A549 (cell line): Measurements from ENCODE around the gene SART3. TPM values are rescaled to one million over a fixed set of nuclear protein-coding genes. Genes with fewer than 3 reads are reported as not detected.
A peak's percentile ranks its signal among the peaks of the same experiment; 100 is the strongest.

ENCODE experiments used
- ATAC-seq, 2 experiments: fragments of 200-7000 bp in 1 of 2; fragments of >200 bp in 1 of 2; cut with Nextera tagmentation in 1 of 2; cut with Tn5 transposase in 1 of 2; 3 replicates each; pipeline versions ENCODE4 v1.8.0 to v1.9.1; 2018 to 2020; ENCODE audit warnings: mild to moderate bottlenecking in 1 of 2, moderate library complexity in 1 of 2
- CTCF ChIA-PET: fragments of 300-600 bp; sonication (Branson Sonifier 250); formaldehyde crosslinking; extraction: SDS; loops from one replicate; lab custom pipeline; 2021; ENCODE audit warnings: antibody characterized with exemption, inconsistent platforms; lab: Yijun Ruan, JAX
- POLR2A ChIA-PET: fragments of 350-600 bp; formaldehyde crosslinking; extraction: SDS; loops from one replicate; lab custom pipeline; 2021; ENCODE audit warnings: antibody characterized with exemption, inconsistent platforms; lab: Yijun Ruan, JAX
- DNase-seq, 2 experiments: peaks; one replicate each; pipeline versions ENCODE4 v3.0.0 to v3.0.0-alpha.2; 2011 to 2016; ENCODE audit warnings: low read depth in 1 of 2, low spot score in 1 of 2
- FAIRE-seq: peaks from 2 replicates; lab custom pipeline; 2011; peaks lifted over from hg19 to GRCh38; lab: Jason Lieb, UNC
- H3K27ac ChIP-seq, 2 experiments: fragments of >200 bp; sonication (Bioruptor Twin); formaldehyde crosslinking; 3 replicates each; pipeline ENCODE4 v1.5.1; 2016 to 2017
- H3K4me1 ChIP-seq: fragments of >200 bp; sonication (Bioruptor Twin); formaldehyde crosslinking; 3 replicates; pipeline ENCODE4 v1.6.1; 2016
- H3K4me2 ChIP-seq: fragments of >200 bp; sonication (Bioruptor Twin); formaldehyde crosslinking; 3 replicates; pipeline ENCODE4 v1.6.1; 2016
- H3K4me3 ChIP-seq: fragments of >200 bp; sonication (Bioruptor Twin); formaldehyde crosslinking; 3 replicates; pipeline ENCODE4 v1.5.1; 2016
- H3K9me3 ChIP-seq: fragments of >200 bp; sonication (Bioruptor Twin); formaldehyde crosslinking; 3 replicates; pipeline ENCODE4 v1.6.1; 2016
- ATOH8 ChIP-seq: fragments of 250-450 bp; sonication (Bioruptor Pico); IDR thresholded peaks from 2 replicates; pipeline ENCODE4 v1.5.0; 2020; ENCODE audit warnings: low read depth, mild to moderate bottlenecking, moderate library complexity
- BHLHE40 ChIP-seq: IDR thresholded peaks from 2 replicates; pipeline ENCODE4 v1.6.1; 2012; ENCODE audit warnings: low read depth, low read length, inconsistent platforms
- CEBPB ChIP-seq, 2 experiments: fragments of >200 bp in 1 of 2; sonication (Bioruptor Twin) in 1 of 2; formaldehyde crosslinking in 1 of 2; IDR thresholded peaks; 2 replicates each; pipeline ENCODE4 v1.6.1; 2012 to 2016
- CHD2 ChIP-seq: fragments of 150-350 bp; IDR thresholded peaks from 2 replicates; pipeline ENCODE4 v1.6.1; 2014; ENCODE audit warnings: low read length; ENCODE audit not compliant: partially characterized antibody
- EHMT2 ChIP-seq: fragments of 200-600 bp; sonication (generic); IDR thresholded peaks from 2 replicates; pipeline ENCODE4 v1.6.1; 2016; ENCODE audit warnings: antibody characterized with exemption, low read depth, mild to moderate bottlenecking, moderate library complexity
- ESRRA ChIP-seq: fragments of 150-350 bp; IDR thresholded peaks from 2 replicates; pipeline ENCODE4 v1.6.1; 2014; ENCODE audit warnings: mild to moderate bottlenecking, low read length, borderline replicate concordance
- GATA3 ChIP-seq: IDR thresholded peaks from 2 replicates; pipeline ENCODE4 v1.6.1; 2012; ENCODE audit warnings: borderline replicate concordance
- HDAC2 ChIP-seq: fragments of 200-600 bp; sonication (generic); IDR thresholded peaks from 2 replicates; pipeline ENCODE4 v1.6.1; 2016
- HES2 ChIP-seq: fragments of >200 bp; sonication (Bioruptor Twin); formaldehyde crosslinking; IDR thresholded peaks from 2 replicates; pipeline ENCODE4 v1.6.1; 2016
- HEYL ChIP-seq: fragments of 250-450 bp; sonication (Bioruptor Pico); IDR thresholded peaks from 2 replicates; pipeline ENCODE4 v1.8.0; 2021; ENCODE audit warnings: mild to moderate bottlenecking, moderate library complexity
- HMGXB4 ChIP-seq: fragments of 250-450 bp; sonication (Bioruptor Pico); IDR thresholded peaks from 2 replicates; pipeline ENCODE4 v1.5.0; 2021; ENCODE audit warnings: mild to moderate bottlenecking, moderate library complexity, borderline replicate concordance
- HOXB13 ChIP-seq: fragments of 250-450 bp; sonication (Bioruptor Pico); IDR thresholded peaks from 2 replicates; pipeline ENCODE4 v1.5.0; 2020; ENCODE audit warnings: low read depth, mild to moderate bottlenecking, moderate library complexity
- HOXB5 ChIP-seq: fragments of 250-450 bp; sonication (Bioruptor Pico); IDR thresholded peaks from 2 replicates; pipeline ENCODE4 v1.5.0; 2020; ENCODE audit warnings: mild to moderate bottlenecking, moderate library complexity
- JUNB ChIP-seq: fragments of >200 bp; sonication (Bioruptor Twin); formaldehyde crosslinking; IDR thresholded peaks from 2 replicates; pipeline ENCODE4 v1.6.1; 2016
- KDM1A ChIP-seq: fragments of 200-600 bp; sonication (generic); IDR thresholded peaks from 2 replicates; pipeline ENCODE4 v1.6.1; 2016; ENCODE audit warnings: low read depth, mild to moderate bottlenecking
- MAZ ChIP-seq: fragments of 150-350 bp; IDR thresholded peaks from 2 replicates; pipeline ENCODE4 v1.6.1; 2014; ENCODE audit warnings: antibody characterized with exemption, low read depth, low read length, borderline replicate concordance
- NFE2L2 ChIP-seq: fragments of 150-350 bp; conservative IDR thresholded peaks from 2 replicates; pipeline ENCODE4 v1.6.1; 2014; ENCODE audit warnings: low read length
- NPAS2 ChIP-seq: fragments of 250-450 bp; sonication (Bioruptor Pico); IDR thresholded peaks from 2 replicates; pipeline ENCODE4 v1.8.0; 2022; ENCODE audit warnings: mild to moderate bottlenecking, moderate library complexity, borderline replicate concordance
- PBX3 ChIP-seq: IDR thresholded peaks from 2 replicates; pipeline ENCODE4 v1.6.1; 2012
- PHF8 ChIP-seq: fragments of 200-600 bp; sonication (generic); IDR thresholded peaks from 2 replicates; pipeline ENCODE4 v1.6.1; 2016; ENCODE audit warnings: low read depth, mild to moderate bottlenecking, antibody characterized with exemption, moderate library complexity, borderline replicate concordance
- RAD21 ChIP-seq, 2 experiments: fragments of >200 bp in 1 of 2; sonication (Bioruptor Twin) in 1 of 2; formaldehyde crosslinking in 1 of 2; IDR thresholded peaks in 1 of 2; conservative IDR thresholded peaks in 1 of 2; 2 replicates in 1 of 2; 3 replicates in 1 of 2; pipeline ENCODE4 v1.6.1; 2012 to 2018; ENCODE audit warnings: inconsistent platforms in 1 of 2
- RNF2 ChIP-seq: fragments of 200-600 bp; sonication (generic); IDR thresholded peaks from 2 replicates; pipeline ENCODE4 v1.6.1; 2016; ENCODE audit warnings: low read depth, mild to moderate bottlenecking, antibody characterized with exemption, moderate library complexity, borderline replicate concordance
- SMC3 ChIP-seq: fragments of >200 bp; sonication (Bioruptor Twin); formaldehyde crosslinking; IDR thresholded peaks from 3 replicates; pipeline ENCODE4 v1.6.1; 2018; ENCODE audit warnings: inconsistent platforms
- SREBF2 ChIP-seq: fragments of 450-650 bp; IDR thresholded peaks from 2 replicates; pipeline ENCODE4 v1.6.1; 2014; ENCODE audit warnings: mild to moderate bottlenecking, moderate library complexity
- TP53 ChIP-seq: fragments of 250-450 bp; sonication (Bioruptor Pico); IDR thresholded peaks from 2 replicates; pipeline ENCODE4 v1.5.0; 2021; ENCODE audit warnings: mild to moderate bottlenecking, moderate library complexity
- ZNF302 ChIP-seq: fragments of 250-450 bp; sonication (Bioruptor Pico); IDR thresholded peaks from 2 replicates; pipeline ENCODE4 v1.9.0; 2021; ENCODE audit warnings: inconsistent platforms, mild to moderate bottlenecking, moderate library complexity
- WGBS: methylation state at CpG from one replicate; pipeline ENCODE4 v1.1.6; 2017; ENCODE audit errors: missing lambda C conversion rate; 5-methylcytosine and 5-hydroxymethylcytosine counted together
- polyA plus RNA-seq, 4 experiments: library from polyadenylated mRNA; depleted of rRNA in 3 of 4; stranded (reverse); fragments of >200 nt; fragmentation: RNase III in 1 of 4; extraction: RNeasy Plus Mini Kit Qiagen cat#74134 plus additional on column Dnase treatment in 1 of 4; gene quantifications; 2 replicates in 3 of 4; 3 replicates in 1 of 4; pipeline ENCODE4 v1.2.3, GENCODE V29; 2011 to 2017
- TF ChIP-seq, protein P1 (sequence below): fragments of 150-350 bp; IDR thresholded peaks from 2 replicates; pipeline ENCODE4 v1.6.1; 2014; ENCODE audit warnings: low read depth, mild to moderate bottlenecking, low read length
- TF ChIP-seq, protein P2 (sequence below): fragments of 200-600 bp; sonication (generic); IDR thresholded peaks from 2 replicates; pipeline ENCODE4 v1.6.1; 2016; ENCODE audit warnings: antibody characterized with exemption, mild to moderate bottlenecking, moderate library complexity

SART3 gene
- polyA plus RNA-seq, 2 of the 4 experiments (the other 2 are of a cell fraction) = 52.7 to 77.2 TPM

GRCh38 chr12:108582978-108583770, 22.2 kb upstream of the SART3 start:
- WGBS = 74% methylated on average over 10 of the region's 10 CpGs
- ChIA-PET CTCF (interaction anchor here (1.4 to 3.4 kb wide), 5 partner anchors 12 to 221 kb away, joined by 3 to 17 read pairs (median 4); no protein-coding TSS in a partner anchor), POLR2A (no interaction called here)
- no peak overlapping the region for H3K4me2 ChIP-seq
- no peak overlapping the region for H3K27ac ChIP-seq
- no peak overlapping the region for H3K4me3 ChIP-seq
- no peak for DNase-seq
- no peaks in the 10 kb centered on the region for H3K9me3 ChIP-seq
- no peak for TF ChIP-seq EHMT2
- no peak for TF ChIP-seq SREBF2
- TF ChIP-seq JUNB = no peak
- TF ChIP-seq GATA3 = no peak
- no peak for TF ChIP-seq HEYL (CRISPR knock-in tag)
- TF ChIP-seq TP53 = no peak
- no peak for TF ChIP-seq CHD2
- TF ChIP-seq CEBPB (IDR thresholded peaks at IDR 0.05) = no peak
- TF ChIP-seq SMC3 = no peak
- TF ChIP-seq PHF8 = no peak
- no peak for TF ChIP-seq PBX3
- TF ChIP-seq HDAC2 = no peak
- TF ChIP-seq NFE2L2 = no peak
- TF ChIP-seq ZNF302 (CRISPR knock-in tag) = no peak
- no peak for TF ChIP-seq ESRRA
- no peak for TF ChIP-seq HOXB13 (CRISPR knock-in tag)
- no peak for TF ChIP-seq MAZ
- no peak for TF ChIP-seq NPAS2 (CRISPR knock-in tag)
- FAIRE-seq = no peak
- peak; percentile 11 to 17; a peak in 1 of 6 replicates for ATAC-seq
- H3K4me1 ChIP-seq = no peaks in the 10 kb centered on the region

- CTCF ChIA-PET = interaction anchor here (1.4 to 3.4 kb wide), 4 partner anchors 12 to 222 kb away, joined by 4 to 17 read pairs (median 8); no protein-coding TSS in a partner anchor
- 46% methylated on average over 9 of the region's 9 CpGs for WGBS
- Histone ChIP-seq H3K4me2 (no peak overlapping the region), H3K9me3 (no peaks in the 10 kb centered on the region), H3K4me1 (no peaks in the 10 kb centered on the region), H3K4me3 (no peak overlapping the region), H3K27ac (no peak overlapping the region)
- DNase-seq = no peak
- ATAC-seq = no peak
- TF ChIP-seq HES2 = no peak
- no peak for TF ChIP-seq KDM1A
- TF ChIP-seq TP53 = no peak
- no peak for TF ChIP-seq BHLHE40
- TF ChIP-seq, protein P1, sequence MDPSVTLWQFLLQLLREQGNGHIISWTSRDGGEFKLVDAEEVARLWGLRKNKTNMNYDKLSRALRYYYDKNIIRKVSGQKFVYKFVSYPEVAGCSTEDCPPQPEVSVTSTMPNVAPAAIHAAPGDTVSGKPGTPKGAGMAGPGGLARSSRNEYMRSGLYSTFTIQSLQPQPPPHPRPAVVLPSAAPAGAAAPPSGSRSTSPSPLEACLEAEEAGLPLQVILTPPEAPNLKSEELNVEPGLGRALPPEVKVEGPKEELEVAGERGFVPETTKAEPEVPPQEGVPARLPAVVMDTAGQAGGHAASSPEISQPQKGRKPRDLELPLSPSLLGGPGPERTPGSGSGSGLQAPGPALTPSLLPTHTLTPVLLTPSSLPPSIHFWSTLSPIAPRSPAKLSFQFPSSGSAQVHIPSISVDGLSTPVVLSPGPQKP = no peak
- TF ChIP-seq SMC3 = no peak
- no peak for TF ChIP-seq HMGXB4
- no peak for TF ChIP-seq RAD21 (conservative IDR thresholded peaks at IDR 0.05 in 1 of 2, IDR thresholded peaks at IDR 0.05 in 1 of 2)
- no peak for TF ChIP-seq RNF2
- no peak for TF ChIP-seq HOXB5
- no peak for TF ChIP-seq ATOH8 (CRISPR knock-in tag)
- TF ChIP-seq, protein P2, sequence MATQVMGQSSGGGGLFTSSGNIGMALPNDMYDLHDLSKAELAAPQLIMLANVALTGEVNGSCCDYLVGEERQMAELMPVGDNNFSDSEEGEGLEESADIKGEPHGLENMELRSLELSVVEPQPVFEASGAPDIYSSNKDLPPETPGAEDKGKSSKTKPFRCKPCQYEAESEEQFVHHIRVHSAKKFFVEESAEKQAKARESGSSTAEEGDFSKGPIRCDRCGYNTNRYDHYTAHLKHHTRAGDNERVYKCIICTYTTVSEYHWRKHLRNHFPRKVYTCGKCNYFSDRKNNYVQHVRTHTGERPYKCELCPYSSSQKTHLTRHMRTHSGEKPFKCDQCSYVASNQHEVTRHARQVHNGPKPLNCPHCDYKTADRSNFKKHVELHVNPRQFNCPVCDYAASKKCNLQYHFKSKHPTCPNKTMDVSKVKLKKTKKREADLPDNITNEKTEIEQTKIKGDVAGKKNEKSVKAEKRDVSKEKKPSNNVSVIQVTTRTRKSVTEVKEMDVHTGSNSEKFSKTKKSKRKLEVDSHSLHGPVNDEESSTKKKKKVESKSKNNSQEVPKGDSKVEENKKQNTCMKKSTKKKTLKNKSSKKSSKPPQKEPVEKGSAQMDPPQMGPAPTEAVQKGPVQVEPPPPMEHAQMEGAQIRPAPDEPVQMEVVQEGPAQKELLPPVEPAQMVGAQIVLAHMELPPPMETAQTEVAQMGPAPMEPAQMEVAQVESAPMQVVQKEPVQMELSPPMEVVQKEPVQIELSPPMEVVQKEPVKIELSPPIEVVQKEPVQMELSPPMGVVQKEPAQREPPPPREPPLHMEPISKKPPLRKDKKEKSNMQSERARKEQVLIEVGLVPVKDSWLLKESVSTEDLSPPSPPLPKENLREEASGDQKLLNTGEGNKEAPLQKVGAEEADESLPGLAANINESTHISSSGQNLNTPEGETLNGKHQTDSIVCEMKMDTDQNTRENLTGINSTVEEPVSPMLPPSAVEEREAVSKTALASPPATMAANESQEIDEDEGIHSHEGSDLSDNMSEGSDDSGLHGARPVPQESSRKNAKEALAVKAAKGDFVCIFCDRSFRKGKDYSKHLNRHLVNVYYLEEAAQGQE = no peak
- TF ChIP-seq HEYL (CRISPR knock-in tag) = no peak
- FAIRE-seq = no peak
- POLR2A ChIA-PET = no interaction called here
These were observed 21.5 kb upstream of the SART3 start for GRCh38 chr12:108582509-108582908.
